ENCODE measurements around the gene PEX26. TPM values are rescaled to one million over a fixed set of nuclear protein-coding genes. Genes with fewer than 3 reads are reported as not detected.

PEX26 gene
- total and polyA plus RNA-seq, 2 of the 13 experiments (the other 11 are each of a cell fraction or from before 2014, with no cell fraction given): 10.6 to 25.1 TPM

GRCh38 chr22:18091916-18092526 is 14.2 kb downstream of the PEX26 start (continued):
- TF ChIP-seq ATF4 (CRISPR knock-in tag; IDR thresholded peaks at IDR 0.05) (no peak), POGZ (CRISPR knock-in tag; IDR thresholded peaks at IDR 0.05) (peak; percentile 62; the same call in 1 of the 2 replicates), JUND (CRISPR knock-in tag; IDR thresholded peaks at IDR 0.05) (peak; percentile 63; the same call in 1 of the 2 replicates), ZNF891 (CRISPR knock-in tag; IDR thresholded peaks at IDR 0.05) (peak; percentile 68; the same call in 1 of the 2 replicates), MED1 (CRISPR knock-in tag; IDR thresholded peaks at IDR 0.05) (peak; percentile 63; the same call in 1 of the 2 replicates), TOPORS (CRISPR knock-in tag; IDR thresholded peaks at IDR 0.05) (no peak), ZNF619 (CRISPR knock-in tag; IDR thresholded peaks at IDR 0.05) (peak; percentile 73; the same call in 1 of the 2 replicates), TMF1 (CRISPR knock-in tag; IDR thresholded peaks at IDR 0.05; ENCODE audit: low read depth) (peak; percentile 38; the same call in 1 of the 2 replicates), MAZ (IDR thresholded peaks at IDR 0.05; ENCODE audit: borderline replicate concordance, low read depth, low read length) (peak; percentile 69; the same call in 1 of the 2 replicates), MAZ (CRISPR knock-in tag; IDR thresholded peaks at IDR 0.05; ENCODE audit: low read depth) (peak; percentile 75), TIGD3 (CRISPR knock-in tag; IDR thresholded peaks at IDR 0.05; ENCODE audit: borderline replicate concordance) (no peak), SIN3A (IDR thresholded peaks at IDR 0.05; ENCODE audit: borderline replicate concordance, low read depth, low read length) (0 out of 2 replicates have a peak, but pooled peaks have one; percentile 36), ZNF232 (CRISPR knock-in tag; IDR thresholded peaks at IDR 0.05; ENCODE audit: borderline replicate concordance) (no peak), ZBTB7B (CRISPR knock-in tag; IDR thresholded peaks at IDR 0.05) (no peak), NCOA5 (CRISPR knock-in tag; IDR thresholded peaks at IDR 0.05) (no peak), ZNF367 (CRISPR knock-in tag; IDR thresholded peaks at IDR 0.05; ENCODE audit: borderline replicate concordance) (no peak), ZNF460 (CRISPR knock-in tag; IDR thresholded peaks at IDR 0.05; ENCODE audit: borderline replicate concordance) (no peak), ZNF776 (CRISPR knock-in tag; IDR thresholded peaks at IDR 0.05) (no peak), KMT2B (CRISPR knock-in tag; IDR thresholded peaks at IDR 0.05) (0 out of 2 replicates have a peak, but pooled peaks have one; percentile 66), THRA (CRISPR knock-in tag; IDR thresholded peaks at IDR 0.05; ENCODE audit: borderline replicate concordance) (0 out of 2 replicates have a peak, but pooled peaks have one; percentile 39), CCDC6 (CRISPR knock-in tag; IDR thresholded peaks at IDR 0.05) (no peak), BRD4 (CRISPR knock-in tag; IDR thresholded peaks at IDR 0.05) (no peak; the same call in 1 of the 2 replicates), ZNF639 (CRISPR knock-in tag; conservative IDR thresholded peaks at IDR 0.05) (peak; percentile 26; the same call in 1 of the 2 replicates), MED8 (CRISPR knock-in tag; IDR thresholded peaks at IDR 0.05; ENCODE audit: insufficient replicate concordance) (peak; percentile 42), ZNF850 (CRISPR knock-in tag; conservative IDR thresholded peaks at IDR 0.05) (no peak), TARDBP (CRISPR knock-in tag; IDR thresholded peaks at IDR 0.05) (0 out of 2 replicates have a peak, but pooled peaks have one; percentile 33), ZFP41 (CRISPR knock-in tag; IDR thresholded peaks at IDR 0.05; ENCODE audit: borderline replicate concordance) (no peak)
